WTC11 (cell line): Measurements from ENCODE around the gene GRK1. TPM values are rescaled to one million over a fixed set of nuclear protein-coding genes. Genes with fewer than 3 reads are reported as not detected.

Source experiments
- ATAC-seq: fragments of 200-7000 bp; cut with Tn5 transposase; 2 replicates; pipeline ENCODE4 v1.10.0; 2021; ENCODE audit warnings: mild to moderate bottlenecking, moderate library complexity
- CTCF ChIA-PET: fragments of 300-600 bp; sonication (Branson Sonifier 250); formaldehyde crosslinking; loops from one replicate; lab custom pipeline; 2021; ENCODE audit warnings: antibody characterized with exemption; lab: Charles Lee
- POLR2A ChIA-PET: fragments of 350-600 bp; sonication (Branson Sonifier 250); formaldehyde crosslinking; loops from one replicate; lab custom pipeline; 2021; ENCODE audit warnings: antibody characterized with exemption; lab: Charles Lee
- DNase-seq: peaks from one replicate; pipeline ENCODE4 v3.0.0; 2021; ENCODE audit warnings: low spot score
- H3K27ac Mint-ChIP-seq: 2 replicates; pipeline ENCODE4 v1.8.0; 2021; ENCODE audit warnings: mixed read lengths
- H3K27me3 Mint-ChIP-seq: 2 replicates; pipeline ENCODE4 v1.8.0; 2021; ENCODE audit warnings: low read depth, mild to moderate bottlenecking, moderate library complexity, mixed read lengths
- H3K36me3 Mint-ChIP-seq: 2 replicates; pipeline ENCODE4 v1.8.0; 2021; ENCODE audit warnings: mixed read lengths
- H3K4me1 Mint-ChIP-seq: 2 replicates; pipeline ENCODE4 v1.8.0; 2022; ENCODE audit warnings: mixed read lengths
- H3K4me3 Mint-ChIP-seq: 2 replicates; pipeline ENCODE4 v1.8.0; 2021; ENCODE audit warnings: mild to moderate bottlenecking, moderate library complexity, mixed read lengths
- H3K9me3 Mint-ChIP-seq: 2 replicates; pipeline ENCODE4 v1.8.0; 2021; ENCODE audit warnings: mixed read lengths
- CREB1 ChIP-seq: sonication (generic); formaldehyde crosslinking; IDR thresholded peaks from 2 replicates; pipeline ENCODE4 v1.8.0; 2023; ENCODE audit warnings: mild to moderate bottlenecking, missing genetic modification reagents
- CREM ChIP-seq: sonication (generic); formaldehyde crosslinking; IDR thresholded peaks from 2 replicates; pipeline ENCODE4 v1.8.1; 2022; ENCODE audit warnings: mild to moderate bottlenecking, missing genetic modification reagents, moderate library complexity
- ESRRA ChIP-seq: sonication (generic); formaldehyde crosslinking; IDR thresholded peaks from 2 replicates; pipeline ENCODE4 v1.8.1; 2022; ENCODE audit warnings: mild to moderate bottlenecking, missing genetic modification reagents, borderline replicate concordance
- FOXJ3 ChIP-seq: sonication (generic); formaldehyde crosslinking; IDR thresholded peaks from 2 replicates; pipeline ENCODE4 v1.9.0; 2021; ENCODE audit warnings: missing genetic modification reagents, mild to moderate bottlenecking, borderline replicate concordance
- FOXK1 ChIP-seq: sonication (generic); formaldehyde crosslinking; IDR thresholded peaks from 2 replicates; pipeline ENCODE4 v1.8.0; 2022; ENCODE audit warnings: mild to moderate bottlenecking, moderate library complexity, missing genetic modification reagents
- FOXP1 ChIP-seq: sonication (generic); formaldehyde crosslinking; IDR thresholded peaks from 2 replicates; pipeline ENCODE4 v1.8.0; 2022; ENCODE audit warnings: missing genetic modification reagents, mild to moderate bottlenecking, moderate library complexity, borderline replicate concordance
- ZBTB21 ChIP-seq: sonication (generic); formaldehyde crosslinking; IDR thresholded peaks from 2 replicates; pipeline ENCODE4 v1.8.1; 2023; ENCODE audit warnings: mild to moderate bottlenecking, missing genetic modification reagents, borderline replicate concordance
- ZNF138 ChIP-seq: sonication (generic); formaldehyde crosslinking; conservative IDR thresholded peaks from 2 replicates; pipeline ENCODE4 v1.8.1; 2022; ENCODE audit warnings: mild to moderate bottlenecking, moderate library complexity, missing genetic modification reagents
- ZNF219 ChIP-seq: sonication (generic); formaldehyde crosslinking; IDR thresholded peaks from 2 replicates; pipeline ENCODE4 v1.8.0; 2023; ENCODE audit warnings: missing genetic modification reagents, mild to moderate bottlenecking, borderline replicate concordance
- ZNF263 ChIP-seq: sonication (generic); formaldehyde crosslinking; IDR thresholded peaks from 2 replicates; pipeline ENCODE4 v1.8.1; 2022; ENCODE audit warnings: low read depth, mild to moderate bottlenecking, moderate library complexity, missing genetic modification reagents
- ZNF317 ChIP-seq: sonication (generic); formaldehyde crosslinking; IDR thresholded peaks from 2 replicates; pipeline ENCODE4 v1.8.1; 2023; ENCODE audit warnings: low read depth, mild to moderate bottlenecking, moderate library complexity, missing genetic modification reagents, borderline replicate concordance
- ZNF512 ChIP-seq: sonication (generic); formaldehyde crosslinking; IDR thresholded peaks from 2 replicates; pipeline ENCODE4 v1.8.1; 2022; ENCODE audit warnings: missing genetic modification reagents, borderline replicate concordance
- ZNF532 ChIP-seq: fragments of 250-450 bp; sonication (Bioruptor Pico); IDR thresholded peaks from 2 replicates; pipeline ENCODE4 v1.9.0; 2021; ENCODE audit warnings: mild to moderate bottlenecking, borderline replicate concordance
- total RNA-seq: library from RNA; stranded (reverse); gene quantifications from 3 replicates; pipeline ENCODE4 v1.2.3, GENCODE V29; 2021
- TF ChIP-seq, protein P1 (sequence below): sonication (generic); formaldehyde crosslinking; IDR thresholded peaks from 2 replicates; pipeline ENCODE4 v1.8.1; 2022; ENCODE audit warnings: mild to moderate bottlenecking, missing genetic modification reagents, moderate library complexity, borderline replicate concordance
- TF ChIP-seq, protein P2 (sequence below): sonication (generic); formaldehyde crosslinking; IDR thresholded peaks from 2 replicates; pipeline ENCODE4 v1.8.0; 2022; ENCODE audit warnings: missing genetic modification reagents
- TF ChIP-seq, protein P3 (sequence below): fragments of 250-450 bp; sonication (Bioruptor Pico); IDR thresholded peaks from 2 replicates; pipeline ENCODE4 v1.9.0; 2021; ENCODE audit warnings: moderate library complexity, mild to moderate bottlenecking, inconsistent platforms, borderline replicate concordance
- TF ChIP-seq, protein P4 (sequence below): fragments of 250-450 bp; sonication (Bioruptor Pico); IDR thresholded peaks from 2 replicates; pipeline ENCODE4 v1.9.0; 2021; ENCODE audit warnings: mild to moderate bottlenecking

The GRK1 gene
- total RNA-seq, 1 experiment from 2014 or later = 0.17 TPM

DNA sequence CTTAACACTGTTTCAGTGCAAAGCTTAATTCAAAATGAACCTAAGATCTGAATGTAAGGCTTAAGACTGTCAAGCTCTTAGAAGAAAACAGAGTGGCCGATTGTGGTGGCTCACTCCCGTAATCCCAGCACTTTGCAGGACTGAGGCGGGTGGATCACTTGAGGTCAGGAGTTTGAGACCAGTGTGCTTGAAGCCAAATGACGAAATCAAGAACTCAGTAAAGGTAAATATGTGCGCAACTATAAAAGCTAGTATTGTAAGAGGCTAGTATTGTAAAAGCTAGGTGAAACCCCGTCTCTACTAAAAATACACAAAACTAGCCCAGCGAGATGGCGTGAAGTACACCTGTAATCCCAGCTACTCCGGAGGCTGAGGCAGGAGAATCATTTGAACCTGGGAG lies 21.7 kb upstream of the GRK1 start:
- Mint-ChIP-seq H3K4me3 (no peak overlapping the region), H3K36me3 (peaks cover 33% of the 10 kb centered on the region), H3K27ac (no peak overlapping the region), H3K4me1 (no peaks in the 10 kb centered on the region; the same call in 1 of the 2 replicates), H3K9me3 (peaks cover 28% of the 10 kb centered on the region), H3K27me3 (no peaks in the 10 kb centered on the region)
- CTCF ChIA-PET = no interaction called here
- POLR2A ChIA-PET = no interaction called here
- TF ChIP-seq FOXJ3 (CRISPR knock-in tag) (no peak), ZBTB21 (CRISPR knock-in tag) (no peak), ZNF263 (CRISPR knock-in tag) (no peak), ZNF138 (no peak), ZNF532 (CRISPR knock-in tag) (no peak), CREB1 (CRISPR knock-in tag) (no peak), ZNF219 (CRISPR knock-in tag) (no peak), FOXK1 (no peak), ZNF317 (CRISPR knock-in tag) (no peak), CREM (CRISPR knock-in tag) (no peak), FOXP1 (CRISPR knock-in tag) (no peak), ESRRA (CRISPR knock-in tag) (no peak), ZNF512 (CRISPR knock-in tag) (no peak)
- TF ChIP-seq, protein P1, sequence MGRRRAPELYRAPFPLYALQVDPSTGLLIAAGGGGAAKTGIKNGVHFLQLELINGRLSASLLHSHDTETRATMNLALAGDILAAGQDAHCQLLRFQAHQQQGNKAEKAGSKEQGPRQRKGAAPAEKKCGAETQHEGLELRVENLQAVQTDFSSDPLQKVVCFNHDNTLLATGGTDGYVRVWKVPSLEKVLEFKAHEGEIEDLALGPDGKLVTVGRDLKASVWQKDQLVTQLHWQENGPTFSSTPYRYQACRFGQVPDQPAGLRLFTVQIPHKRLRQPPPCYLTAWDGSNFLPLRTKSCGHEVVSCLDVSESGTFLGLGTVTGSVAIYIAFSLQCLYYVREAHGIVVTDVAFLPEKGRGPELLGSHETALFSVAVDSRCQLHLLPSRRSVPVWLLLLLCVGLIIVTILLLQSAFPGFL (CRISPR knock-in tag) = no peak
- TF ChIP-seq, protein P2, sequence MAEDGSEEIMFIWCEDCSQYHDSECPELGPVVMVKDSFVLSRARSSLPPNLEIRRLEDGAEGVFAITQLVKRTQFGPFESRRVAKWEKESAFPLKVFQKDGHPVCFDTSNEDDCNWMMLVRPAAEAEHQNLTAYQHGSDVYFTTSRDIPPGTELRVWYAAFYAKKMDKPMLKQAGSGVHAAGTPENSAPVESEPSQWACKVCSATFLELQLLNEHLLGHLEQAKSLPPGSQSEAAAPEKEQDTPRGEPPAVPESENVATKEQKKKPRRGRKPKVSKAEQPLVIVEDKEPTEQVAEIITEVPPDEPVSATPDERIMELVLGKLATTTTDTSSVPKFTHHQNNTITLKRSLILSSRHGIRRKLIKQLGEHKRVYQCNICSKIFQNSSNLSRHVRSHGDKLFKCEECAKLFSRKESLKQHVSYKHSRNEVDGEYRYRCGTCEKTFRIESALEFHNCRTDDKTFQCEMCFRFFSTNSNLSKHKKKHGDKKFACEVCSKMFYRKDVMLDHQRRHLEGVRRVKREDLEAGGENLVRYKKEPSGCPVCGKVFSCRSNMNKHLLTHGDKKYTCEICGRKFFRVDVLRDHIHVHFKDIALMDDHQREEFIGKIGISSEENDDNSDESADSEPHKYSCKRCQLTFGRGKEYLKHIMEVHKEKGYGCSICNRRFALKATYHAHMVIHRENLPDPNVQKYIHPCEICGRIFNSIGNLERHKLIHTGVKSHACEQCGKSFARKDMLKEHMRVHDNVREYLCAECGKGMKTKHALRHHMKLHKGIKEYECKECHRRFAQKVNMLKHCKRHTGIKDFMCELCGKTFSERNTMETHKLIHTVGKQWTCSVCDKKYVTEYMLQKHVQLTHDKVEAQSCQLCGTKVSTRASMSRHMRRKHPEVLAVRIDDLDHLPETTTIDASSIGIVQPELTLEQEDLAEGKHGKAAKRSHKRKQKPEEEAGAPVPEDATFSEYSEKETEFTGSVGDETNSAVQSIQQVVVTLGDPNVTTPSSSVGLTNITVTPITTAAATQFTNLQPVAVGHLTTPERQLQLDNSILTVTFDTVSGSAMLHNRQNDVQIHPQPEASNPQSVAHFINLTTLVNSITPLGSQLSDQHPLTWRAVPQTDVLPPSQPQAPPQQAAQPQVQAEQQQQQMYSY (CRISPR knock-in tag) = no peak
- TF ChIP-seq, protein P3, sequence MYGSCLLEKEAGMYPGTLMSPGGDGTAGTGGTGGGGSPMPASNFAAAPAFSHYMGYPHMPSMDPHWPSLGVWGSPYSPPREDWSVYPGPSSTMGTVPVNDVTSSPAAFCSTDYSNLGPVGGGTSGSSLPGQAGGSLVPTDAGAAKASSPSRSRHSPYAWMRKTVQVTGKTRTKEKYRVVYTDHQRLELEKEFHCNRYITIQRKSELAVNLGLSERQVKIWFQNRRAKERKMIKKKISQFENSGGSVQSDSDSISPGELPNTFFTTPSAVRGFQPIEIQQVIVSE (CRISPR knock-in tag) = no peak
- TF ChIP-seq, protein P4, sequence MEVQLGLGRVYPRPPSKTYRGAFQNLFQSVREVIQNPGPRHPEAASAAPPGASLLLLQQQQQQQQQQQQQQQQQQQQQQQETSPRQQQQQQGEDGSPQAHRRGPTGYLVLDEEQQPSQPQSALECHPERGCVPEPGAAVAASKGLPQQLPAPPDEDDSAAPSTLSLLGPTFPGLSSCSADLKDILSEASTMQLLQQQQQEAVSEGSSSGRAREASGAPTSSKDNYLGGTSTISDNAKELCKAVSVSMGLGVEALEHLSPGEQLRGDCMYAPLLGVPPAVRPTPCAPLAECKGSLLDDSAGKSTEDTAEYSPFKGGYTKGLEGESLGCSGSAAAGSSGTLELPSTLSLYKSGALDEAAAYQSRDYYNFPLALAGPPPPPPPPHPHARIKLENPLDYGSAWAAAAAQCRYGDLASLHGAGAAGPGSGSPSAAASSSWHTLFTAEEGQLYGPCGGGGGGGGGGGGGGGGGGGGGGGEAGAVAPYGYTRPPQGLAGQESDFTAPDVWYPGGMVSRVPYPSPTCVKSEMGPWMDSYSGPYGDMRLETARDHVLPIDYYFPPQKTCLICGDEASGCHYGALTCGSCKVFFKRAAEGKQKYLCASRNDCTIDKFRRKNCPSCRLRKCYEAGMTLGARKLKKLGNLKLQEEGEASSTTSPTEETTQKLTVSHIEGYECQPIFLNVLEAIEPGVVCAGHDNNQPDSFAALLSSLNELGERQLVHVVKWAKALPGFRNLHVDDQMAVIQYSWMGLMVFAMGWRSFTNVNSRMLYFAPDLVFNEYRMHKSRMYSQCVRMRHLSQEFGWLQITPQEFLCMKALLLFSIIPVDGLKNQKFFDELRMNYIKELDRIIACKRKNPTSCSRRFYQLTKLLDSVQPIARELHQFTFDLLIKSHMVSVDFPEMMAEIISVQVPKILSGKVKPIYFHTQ = no peak
- ATAC-seq = no peak
- no peak for DNase-seq
